ENCODE measurements around the gene PDHA1.

The PDHA1 gene

GRCh38 chrX:19377799-19378198 is 34.1 kb downstream of the PDHA1 start:
- no peak for DNase-seq

GRCh38 chrX:19381326-19381725 is 37.6 kb downstream of the PDHA1 start:
- no peak for DNase-seq

- peak; percentile 71 for DNase-seq
These were observed 38.9 kb downstream of the PDHA1 start for GRCh38 chrX:19382555-19383145.

GRCh38 chrX:19386679-19387078 is 43.0 kb downstream of the PDHA1 start:
- no peak for DNase-seq

GRCh38 chrX:19388064-19388679 is 44.4 kb downstream of the PDHA1 start:
- DNase-seq: no peak

GRCh38 chrX:19388741-19389140 is 45.0 kb downstream of the PDHA1 start:
- no peak for DNase-seq

- DNase-seq: no peak
These were observed 45.6 kb downstream of the PDHA1 start for GRCh38 chrX:19389227-19389845.

- DNase-seq: no peak
These were observed 48.4 kb downstream of the PDHA1 start for GRCh38 chrX:19392078-19392477.

GRCh38 chrX:19392703-19393102 is 49.0 kb downstream of the PDHA1 start:
- DNase-seq: no peak

GRCh38 chrX:19403696-19404095 is 60.0 kb downstream of the PDHA1 start:
- no peak for DNase-seq

GRCh38 chrX:19410259-19410658 is 66.5 kb downstream of the PDHA1 start:
- no peak for DNase-seq

All from activated CD8-positive, alpha-beta memory T cell treated with anti-CD3 and anti-CD28 coated beads, Interleukin-2, amount 50 U/mL, for 48 hours (primary cell).